GM12872 (cell line): Measurements from ENCODE around the gene ENHO.

ENCODE experiments used
- CTCF ChIP-seq: IDR thresholded peaks from 3 replicates; pipeline ENCODE4 v1.5.1; 2011; ENCODE audit warnings: low read depth, mild to moderate bottlenecking, low read length, moderate library complexity; ENCODE audit not compliant: insufficient read depth

ENHO gene

DNA sequence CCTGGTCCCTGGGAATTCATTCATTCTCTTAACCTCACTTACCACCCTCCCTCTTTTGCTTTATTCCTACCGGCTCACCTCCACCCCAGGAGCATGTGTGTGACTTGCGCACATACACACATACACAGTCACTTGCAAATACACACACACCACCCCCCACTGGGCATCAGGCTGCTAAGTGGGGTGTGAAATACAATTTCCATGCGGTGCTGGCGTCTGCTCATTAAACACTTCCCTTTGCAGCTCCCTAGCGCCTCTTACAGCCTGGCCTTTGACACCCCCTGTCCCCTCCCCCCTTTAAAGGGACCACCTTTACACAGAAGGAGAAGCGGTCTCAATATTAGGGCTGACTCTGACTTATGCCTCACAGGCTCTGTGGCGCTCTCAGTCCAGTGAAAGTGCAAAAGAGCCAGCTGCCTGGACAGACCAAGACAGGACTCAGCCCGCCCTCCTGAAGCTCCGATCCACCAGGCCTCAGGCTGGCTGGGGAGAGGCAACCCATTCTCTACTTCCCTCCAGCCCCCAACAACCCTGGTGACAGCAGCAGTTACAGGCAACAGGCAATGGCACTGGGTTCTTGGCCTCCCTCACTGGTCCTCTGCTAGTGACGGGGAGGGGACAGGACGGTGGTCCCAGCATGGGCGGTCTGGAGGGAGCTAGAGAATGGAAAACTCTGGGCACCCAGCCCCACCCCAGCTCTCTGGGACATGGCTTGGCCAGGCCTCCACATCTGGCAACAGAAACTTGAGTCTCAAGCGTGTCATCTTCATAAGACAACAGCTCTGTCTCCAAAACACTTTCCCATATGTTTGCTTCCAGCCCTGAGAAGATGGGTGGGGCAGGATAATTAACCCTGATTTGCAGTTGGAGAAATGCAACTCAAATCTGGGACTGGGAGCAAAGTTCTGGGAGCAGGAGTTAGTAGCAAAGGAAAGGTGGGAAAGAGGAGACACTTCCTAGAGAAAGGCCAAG, 12.0 kb downstream of the ENHO start:
- no peak for TF ChIP-seq CTCF

GRCh38 chr9:34508951-34509350, 13.8 kb downstream of the ENHO start:
- TF ChIP-seq CTCF = no peak

- no peak for TF ChIP-seq CTCF
Measured at GRCh38 chr9:34508463-34508862, 14.3 kb downstream of the ENHO start.

- no peak for TF ChIP-seq CTCF
Measured at GRCh38 chr9:34507966-34508365, 14.8 kb downstream of the ENHO start.

GRCh38 chr9:34507556-34507955, 15.2 kb downstream of the ENHO start:
- no peak for TF ChIP-seq CTCF

- no peak for TF ChIP-seq CTCF
Measured at GRCh38 chr9:34506623-34507022, 16.2 kb downstream of the ENHO start.

GRCh38 chr9:34505370-34506120, 17.2 kb downstream of the ENHO start:
- TF ChIP-seq CTCF = no peak
